Testis (tissue), 2 donors: ENCODE data around the gene KRT6A.

ENCODE experiments used
- POLR2A ChIP-seq: fragments of 450-650 bp; IDR thresholded peaks from one replicate; pipeline ENCODE4 v1.6.1; 2017; ENCODE audit warnings: antibody characterized with exemption, mild to moderate bottlenecking, moderate library complexity
- TF ChIP-seq, protein P1 (sequence below), 3 experiments: fragments of 450-650 bp in 2 of 3; fragments of 200-600 bp in 1 of 3; sonication (generic) in 1 of 3; IDR thresholded peaks; one replicate each; pipeline ENCODE4 v1.5.1; 2016 to 2019; ENCODE audit warnings: antibody characterized with exemption in 3 of 3, mild to moderate bottlenecking in 2 of 3, moderate library complexity in 1 of 3

DNA sequence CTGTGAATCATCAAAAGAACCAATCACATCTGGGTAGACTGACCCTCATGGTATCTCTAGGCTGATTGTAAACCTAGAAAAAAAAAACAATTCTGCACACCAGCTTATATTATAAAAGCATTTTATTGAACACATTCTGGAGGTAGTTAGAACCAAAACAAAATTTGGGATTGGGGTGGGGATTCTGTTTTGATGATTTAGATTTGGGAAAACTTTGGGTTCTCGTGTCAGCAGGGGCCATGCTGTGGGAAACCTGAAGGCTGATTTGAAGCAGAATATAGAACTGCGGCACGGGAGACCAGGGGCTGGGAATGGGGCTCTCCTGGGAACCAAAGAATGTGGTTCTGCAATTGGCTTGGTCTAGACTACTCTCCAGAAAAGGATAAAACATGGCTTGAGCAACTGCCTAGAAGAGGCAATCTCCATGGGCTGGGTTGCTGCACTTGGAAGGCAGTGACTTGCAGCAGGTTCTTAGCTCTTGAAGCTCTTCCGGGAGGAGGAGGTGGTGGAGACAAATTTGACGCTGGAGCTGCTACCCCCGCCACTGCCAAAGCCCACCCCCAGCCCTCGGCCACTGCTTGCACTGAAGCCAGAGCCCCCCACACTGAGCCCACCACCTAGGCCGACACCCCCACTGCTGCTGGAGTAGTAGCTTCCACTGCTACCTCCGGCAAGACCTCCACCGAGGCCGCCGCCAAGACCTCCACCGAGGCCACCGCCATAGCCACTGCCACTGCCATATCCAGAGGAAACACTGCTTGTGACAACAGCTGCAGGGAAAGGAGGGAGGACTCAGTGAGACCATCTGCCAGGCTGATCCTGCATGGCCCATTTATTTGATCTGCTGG lies 21.6 kb upstream of the KRT6A start:
- TF ChIP-seq, protein P1, sequence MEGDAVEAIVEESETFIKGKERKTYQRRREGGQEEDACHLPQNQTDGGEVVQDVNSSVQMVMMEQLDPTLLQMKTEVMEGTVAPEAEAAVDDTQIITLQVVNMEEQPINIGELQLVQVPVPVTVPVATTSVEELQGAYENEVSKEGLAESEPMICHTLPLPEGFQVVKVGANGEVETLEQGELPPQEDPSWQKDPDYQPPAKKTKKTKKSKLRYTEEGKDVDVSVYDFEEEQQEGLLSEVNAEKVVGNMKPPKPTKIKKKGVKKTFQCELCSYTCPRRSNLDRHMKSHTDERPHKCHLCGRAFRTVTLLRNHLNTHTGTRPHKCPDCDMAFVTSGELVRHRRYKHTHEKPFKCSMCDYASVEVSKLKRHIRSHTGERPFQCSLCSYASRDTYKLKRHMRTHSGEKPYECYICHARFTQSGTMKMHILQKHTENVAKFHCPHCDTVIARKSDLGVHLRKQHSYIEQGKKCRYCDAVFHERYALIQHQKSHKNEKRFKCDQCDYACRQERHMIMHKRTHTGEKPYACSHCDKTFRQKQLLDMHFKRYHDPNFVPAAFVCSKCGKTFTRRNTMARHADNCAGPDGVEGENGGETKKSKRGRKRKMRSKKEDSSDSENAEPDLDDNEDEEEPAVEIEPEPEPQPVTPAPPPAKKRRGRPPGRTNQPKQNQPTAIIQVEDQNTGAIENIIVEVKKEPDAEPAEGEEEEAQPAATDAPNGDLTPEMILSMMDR (IDR thresholded peaks at IDR 0.05), result no peak
- no peak for TF ChIP-seq POLR2A
